ENCODE results near the gene SFMBT2. TPM values are rescaled to one million over a fixed set of nuclear protein-coding genes. Genes with fewer than 3 reads are reported as not detected.

SFMBT2 gene
- total RNA-seq, 1 experiment from 2014 or later, result not detected

DNA sequence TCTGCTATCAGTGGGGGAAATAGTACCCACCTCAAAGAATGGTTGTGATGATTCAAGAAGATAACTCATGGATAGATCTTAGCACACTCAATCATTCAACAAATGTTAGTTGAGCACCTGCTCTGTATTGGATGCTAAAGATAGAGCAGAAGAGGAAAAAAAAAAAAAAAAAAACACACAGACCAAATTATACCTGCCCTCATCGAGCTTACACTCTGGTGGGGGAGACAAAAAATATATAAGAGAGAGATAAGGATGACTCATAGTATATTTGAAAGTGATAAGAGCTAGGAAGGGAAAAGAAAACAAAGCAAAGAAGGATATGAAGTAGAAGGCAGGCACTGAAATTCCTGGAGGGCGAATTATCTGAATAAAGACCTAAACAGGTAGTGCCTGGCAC lies 258.5 kb downstream of the SFMBT2 start:
- DNase-seq, result no peak
- Histone ChIP-seq H3K4me1 (no peaks in the 10 kb centered on the region), H3K27me3 (replicated peaks; ENCODE audit: control insufficient read depth, insufficient read depth, low read length) (no peaks in the 10 kb centered on the region), H3K9me3 (no peaks in the 10 kb centered on the region), H3K36me3 (ENCODE audit: control insufficient read depth, insufficient read depth, low read length) (no peaks in the 10 kb centered on the region), H3K4me3 (ENCODE audit: low read depth, low read length) (no peak overlapping the region)
- TF ChIP-seq, protein P1, sequence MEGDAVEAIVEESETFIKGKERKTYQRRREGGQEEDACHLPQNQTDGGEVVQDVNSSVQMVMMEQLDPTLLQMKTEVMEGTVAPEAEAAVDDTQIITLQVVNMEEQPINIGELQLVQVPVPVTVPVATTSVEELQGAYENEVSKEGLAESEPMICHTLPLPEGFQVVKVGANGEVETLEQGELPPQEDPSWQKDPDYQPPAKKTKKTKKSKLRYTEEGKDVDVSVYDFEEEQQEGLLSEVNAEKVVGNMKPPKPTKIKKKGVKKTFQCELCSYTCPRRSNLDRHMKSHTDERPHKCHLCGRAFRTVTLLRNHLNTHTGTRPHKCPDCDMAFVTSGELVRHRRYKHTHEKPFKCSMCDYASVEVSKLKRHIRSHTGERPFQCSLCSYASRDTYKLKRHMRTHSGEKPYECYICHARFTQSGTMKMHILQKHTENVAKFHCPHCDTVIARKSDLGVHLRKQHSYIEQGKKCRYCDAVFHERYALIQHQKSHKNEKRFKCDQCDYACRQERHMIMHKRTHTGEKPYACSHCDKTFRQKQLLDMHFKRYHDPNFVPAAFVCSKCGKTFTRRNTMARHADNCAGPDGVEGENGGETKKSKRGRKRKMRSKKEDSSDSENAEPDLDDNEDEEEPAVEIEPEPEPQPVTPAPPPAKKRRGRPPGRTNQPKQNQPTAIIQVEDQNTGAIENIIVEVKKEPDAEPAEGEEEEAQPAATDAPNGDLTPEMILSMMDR (IDR thresholded peaks at IDR 0.05; ENCODE audit: insufficient read depth in 1 of 2, low read depth in 1 of 2, low read length in 1 of 2, severe bottlenecking in 1 of 2, unreplicated experiment in 1 of 2), result no peak
- ChIA-PET POLR2A (no interaction called here), CTCF (no interaction called here)
- Mint-ChIP-seq H3K36me3 (ENCODE audit: insufficient read depth, unreplicated experiment) (no peaks in the 10 kb centered on the region), H3K27me3 (ENCODE audit: insufficient read depth, unreplicated experiment) (no peaks in the 10 kb centered on the region), H3K4me1 (ENCODE audit: low read depth, unreplicated experiment) (no peaks in the 10 kb centered on the region), H3K9me3 (ENCODE audit: unreplicated experiment) (peaks cover 10% of the 10 kb centered on the region), H3K4me3 (ENCODE audit: unreplicated experiment) (no peak overlapping the region), H3K27ac (ENCODE audit: unreplicated experiment) (no peak overlapping the region)
- no TSS peak for BruUV-seq (replicated peaks)
- intact Hi-C loops (cut with micrococcal nuclease; ENCODE audit: unreplicated experiment), result no loop called here

DNA sequence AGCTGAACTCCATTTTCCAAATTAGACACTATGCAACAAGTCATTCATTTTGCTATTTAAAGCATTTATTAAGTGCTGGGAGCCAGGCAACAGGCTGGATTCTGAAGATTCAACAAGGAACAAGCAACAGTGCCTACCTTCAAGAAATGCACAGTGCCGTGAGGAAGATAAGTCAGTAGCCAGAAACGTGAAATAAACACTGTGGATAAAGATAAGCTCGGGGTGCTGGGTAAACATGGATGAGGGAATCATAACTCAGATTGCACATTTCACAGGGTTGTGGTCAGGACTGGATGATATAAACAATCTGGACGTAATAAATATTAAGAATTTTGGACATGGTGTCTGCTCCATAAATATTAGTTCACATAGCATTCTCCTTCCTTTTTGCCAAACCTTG lies 259.3 kb downstream of the SFMBT2 start:
- intact Hi-C loops (cut with micrococcal nuclease; ENCODE audit: unreplicated experiment), result no loop called here
- no TSS peak for BruUV-seq (replicated peaks)
- H3K36me3 ChIP-seq (ENCODE audit: control insufficient read depth, insufficient read depth, low read length), result no peaks in the 10 kb centered on the region
- Mint-ChIP-seq H3K4me1 (ENCODE audit: low read depth, unreplicated experiment) (no peaks in the 10 kb centered on the region), H3K36me3 (ENCODE audit: insufficient read depth, unreplicated experiment) (no peaks in the 10 kb centered on the region), H3K4me3 (ENCODE audit: unreplicated experiment) (no peak overlapping the region), H3K27me3 (ENCODE audit: insufficient read depth, unreplicated experiment) (no peaks in the 10 kb centered on the region), H3K9me3 (ENCODE audit: unreplicated experiment) (peaks cover 10% of the 10 kb centered on the region), H3K27ac (ENCODE audit: unreplicated experiment) (no peak overlapping the region)
- DNase-seq, result no peak
- no peak overlapping the region for H3K4me3 ChIP-seq (ENCODE audit: low read depth, low read length)
- no peaks in the 10 kb centered on the region for H3K4me1 ChIP-seq
- H3K27me3 ChIP-seq (replicated peaks; ENCODE audit: control insufficient read depth, insufficient read depth, low read length), result no peaks in the 10 kb centered on the region
- TF ChIP-seq, protein P1 (IDR thresholded peaks at IDR 0.05; ENCODE audit: insufficient read depth in 1 of 2, low read depth in 1 of 2, low read length in 1 of 2, severe bottlenecking in 1 of 2, unreplicated experiment in 1 of 2), result no peak
- no peaks in the 10 kb centered on the region for H3K9me3 ChIP-seq
- CTCF ChIA-PET, result no interaction called here
- POLR2A ChIA-PET, result no interaction called here

GRCh38 chr10:7150349-7150748 lies 260.5 kb downstream of the SFMBT2 start:
- Histone ChIP-seq H3K9me3 (no peaks in the 10 kb centered on the region), H3K4me1 (no peaks in the 10 kb centered on the region), H3K4me3 (ENCODE audit: low read depth, low read length) (no peak overlapping the region), H3K36me3 (ENCODE audit: control insufficient read depth, insufficient read depth, low read length) (no peaks in the 10 kb centered on the region), H3K27me3 (replicated peaks; ENCODE audit: control insufficient read depth, insufficient read depth, low read length) (no peaks in the 10 kb centered on the region)
- intact Hi-C loops (cut with micrococcal nuclease; ENCODE audit: unreplicated experiment), result no loop called here
- Mint-ChIP-seq H3K4me3 (ENCODE audit: unreplicated experiment) (no peak overlapping the region), H3K9me3 (ENCODE audit: unreplicated experiment) (peaks cover 10% of the 10 kb centered on the region), H3K36me3 (ENCODE audit: insufficient read depth, unreplicated experiment) (no peaks in the 10 kb centered on the region), H3K27me3 (ENCODE audit: insufficient read depth, unreplicated experiment) (no peaks in the 10 kb centered on the region), H3K27ac (ENCODE audit: unreplicated experiment) (no peak overlapping the region), H3K4me1 (ENCODE audit: low read depth, unreplicated experiment) (no peaks in the 10 kb centered on the region)
- DNase-seq, result no peak
- BruUV-seq (replicated peaks), result no TSS peak
- TF ChIP-seq, protein P1 (IDR thresholded peaks at IDR 0.05; ENCODE audit: insufficient read depth in 1 of 2, low read depth in 1 of 2, low read length in 1 of 2, severe bottlenecking in 1 of 2, unreplicated experiment in 1 of 2), result no peak
- ChIA-PET CTCF (no interaction called here), POLR2A (no interaction called here)

All from Caco-2 (cell line).